Subcutaneous adipose tissue (tissue), 4 donors: Measurements from ENCODE around the gene COA4. TPM values are rescaled to one million over a fixed set of nuclear protein-coding genes. Genes with fewer than 3 reads are reported as not detected.

Experiments used
- total RNA-seq, 4 donors: library from RNA; depleted of rRNA; stranded (reverse); fragments of >200 nt; gene quantifications; one replicate each; pipeline ENCODE4 v1.1.0, GENCODE V29; 2016
- TF ChIP-seq, protein P1 (sequence below): fragments of 450-650 bp; IDR thresholded peaks from one replicate; pipeline ENCODE4 v1.5.1; 2016; ENCODE audit warnings: low read depth, mild to moderate bottlenecking, control low read depth, antibody characterized with exemption, moderate library complexity

COA4 gene
- 10 to 100 TPM; 41.4 to 69.0 (median 53.8) TPM for total RNA-seq

DNA sequence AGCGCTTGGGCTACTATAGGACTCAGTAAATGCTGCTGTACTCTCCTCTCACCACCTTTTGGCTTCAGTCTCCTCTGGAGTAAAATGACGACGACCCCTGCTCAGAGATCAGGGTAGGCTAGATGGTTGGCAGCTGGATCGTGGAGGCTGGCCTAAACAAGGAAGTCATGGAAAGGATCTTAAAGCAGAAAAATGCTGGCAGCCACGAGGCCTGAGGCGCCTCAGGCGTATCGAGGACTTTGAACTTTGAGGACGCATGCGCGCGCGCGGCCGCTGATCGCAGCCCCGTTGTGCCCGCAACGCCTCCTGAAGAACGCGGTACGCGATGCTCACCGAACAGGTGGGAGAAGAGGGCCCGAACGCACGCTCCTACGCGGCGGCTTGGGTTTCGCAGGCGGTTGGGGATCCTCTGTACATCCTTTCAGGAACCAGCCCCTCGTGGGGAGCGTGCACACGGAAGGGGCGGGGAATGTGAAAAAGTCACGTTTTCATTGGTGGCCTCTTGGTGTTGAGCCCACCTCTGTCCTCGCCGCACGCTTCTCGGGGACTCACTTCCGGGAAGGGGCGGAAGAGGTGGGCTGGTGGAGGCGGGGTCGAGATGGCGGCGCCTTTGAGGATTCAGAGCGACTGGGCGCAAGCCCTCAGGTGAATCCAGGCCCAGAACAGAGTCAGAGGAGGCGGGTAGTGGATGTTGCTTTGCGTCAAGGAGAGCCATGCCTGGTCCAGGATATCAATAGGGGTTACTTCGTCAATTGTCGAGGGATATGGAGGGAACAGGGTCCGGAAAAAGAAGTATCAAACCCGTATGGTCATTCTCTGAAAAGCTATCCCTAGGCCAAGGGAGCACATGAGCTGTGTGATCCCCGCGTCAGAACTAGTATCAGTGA is at the start of gene COA4, which contains the start of gene PAAF1:
COA4 (minus strand) TSS at position 423 of the 887 bp plus-strand sequence. CDS start 3,468 bp downstream, outside the sequence.
PAAF1 (plus strand) TSS at position 576 of the 887 bp plus-strand sequence; CDS start at position 599, 23 bp downstream.
- TF ChIP-seq, protein P1, sequence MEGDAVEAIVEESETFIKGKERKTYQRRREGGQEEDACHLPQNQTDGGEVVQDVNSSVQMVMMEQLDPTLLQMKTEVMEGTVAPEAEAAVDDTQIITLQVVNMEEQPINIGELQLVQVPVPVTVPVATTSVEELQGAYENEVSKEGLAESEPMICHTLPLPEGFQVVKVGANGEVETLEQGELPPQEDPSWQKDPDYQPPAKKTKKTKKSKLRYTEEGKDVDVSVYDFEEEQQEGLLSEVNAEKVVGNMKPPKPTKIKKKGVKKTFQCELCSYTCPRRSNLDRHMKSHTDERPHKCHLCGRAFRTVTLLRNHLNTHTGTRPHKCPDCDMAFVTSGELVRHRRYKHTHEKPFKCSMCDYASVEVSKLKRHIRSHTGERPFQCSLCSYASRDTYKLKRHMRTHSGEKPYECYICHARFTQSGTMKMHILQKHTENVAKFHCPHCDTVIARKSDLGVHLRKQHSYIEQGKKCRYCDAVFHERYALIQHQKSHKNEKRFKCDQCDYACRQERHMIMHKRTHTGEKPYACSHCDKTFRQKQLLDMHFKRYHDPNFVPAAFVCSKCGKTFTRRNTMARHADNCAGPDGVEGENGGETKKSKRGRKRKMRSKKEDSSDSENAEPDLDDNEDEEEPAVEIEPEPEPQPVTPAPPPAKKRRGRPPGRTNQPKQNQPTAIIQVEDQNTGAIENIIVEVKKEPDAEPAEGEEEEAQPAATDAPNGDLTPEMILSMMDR: no peak

DNA sequence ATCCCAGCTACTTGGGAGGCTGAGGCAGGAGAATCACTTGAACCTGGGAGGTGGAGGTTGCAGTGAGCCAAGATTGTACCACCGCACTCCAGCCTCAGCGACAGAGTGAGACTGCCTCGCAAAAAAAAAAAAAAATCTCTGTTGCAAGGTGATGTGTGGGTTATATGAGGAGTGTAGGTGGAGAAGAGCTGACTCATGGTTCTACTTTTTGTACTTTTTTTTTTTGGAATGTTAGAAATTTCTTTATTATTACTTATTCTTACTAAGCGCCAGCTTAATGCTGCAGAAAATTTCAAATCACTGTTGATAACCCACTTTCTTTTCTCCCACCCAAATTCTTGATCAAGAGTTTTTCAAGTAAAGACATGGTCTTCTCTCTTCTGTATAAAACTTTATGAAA is 44.5 kb upstream of the COA4 start:
- TF ChIP-seq, protein P1: no peak

DNA sequence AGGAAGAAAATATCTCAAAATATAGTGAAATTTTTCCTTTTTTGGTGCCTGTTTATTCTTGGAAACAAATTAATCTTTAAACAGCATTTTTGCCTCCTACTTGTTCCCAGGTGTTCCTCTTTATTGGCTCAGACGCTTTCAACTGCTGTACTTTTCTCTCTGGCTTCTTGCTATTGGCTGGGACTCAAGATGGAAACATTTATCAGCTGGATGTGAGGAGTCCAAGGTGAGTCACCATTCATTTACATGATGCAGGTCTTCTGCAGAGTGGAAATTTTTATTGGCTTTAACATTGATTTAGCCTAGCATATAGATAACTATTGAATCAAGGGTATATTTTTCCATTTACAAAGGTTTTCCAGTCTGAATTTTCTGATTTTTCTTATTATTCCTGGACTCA is 39.8 kb upstream of the COA4 start:
- TF ChIP-seq, protein P1: no peak

DNA sequence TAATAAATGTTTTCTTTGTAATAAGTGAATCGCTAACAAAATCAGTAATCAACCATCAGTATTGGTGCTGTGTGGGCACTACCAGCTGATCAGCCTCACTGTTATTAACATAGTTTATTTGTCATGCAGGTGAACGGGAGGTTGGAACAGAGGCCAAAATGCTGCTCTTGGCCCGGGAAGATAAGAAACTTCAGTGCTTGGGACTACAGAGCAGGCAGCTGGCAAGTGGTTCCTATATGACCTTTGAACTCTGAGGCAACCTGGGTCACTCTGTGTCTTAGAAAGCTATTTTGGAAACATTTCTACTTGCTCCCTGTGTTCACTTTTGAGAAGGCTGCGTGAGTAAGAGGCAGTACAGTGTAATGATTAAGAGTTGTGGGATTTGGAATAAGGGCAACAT is 37.6 kb upstream of the COA4 start:
- TF ChIP-seq, protein P1: no peak

DNA sequence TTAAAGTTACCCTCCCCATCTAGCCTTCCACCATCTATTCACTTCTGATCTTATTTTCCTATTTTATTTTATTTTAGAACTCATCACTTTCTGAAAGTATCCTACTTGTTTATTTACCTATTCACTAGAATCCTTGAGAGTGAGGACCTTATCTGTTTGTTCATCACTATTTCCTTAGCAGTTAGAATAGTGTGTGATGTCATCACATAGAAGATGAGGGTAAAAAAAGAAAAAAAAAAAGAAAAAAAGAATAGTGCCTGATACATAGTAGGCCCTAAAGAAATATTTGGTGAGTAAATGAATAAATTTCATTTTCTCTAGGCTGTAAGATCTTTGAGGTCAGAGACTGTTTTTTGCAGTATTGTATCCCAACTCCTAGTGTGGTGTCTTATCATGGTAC is 36.8 kb upstream of the COA4 start:
- TF ChIP-seq, protein P1: no peak

DNA sequence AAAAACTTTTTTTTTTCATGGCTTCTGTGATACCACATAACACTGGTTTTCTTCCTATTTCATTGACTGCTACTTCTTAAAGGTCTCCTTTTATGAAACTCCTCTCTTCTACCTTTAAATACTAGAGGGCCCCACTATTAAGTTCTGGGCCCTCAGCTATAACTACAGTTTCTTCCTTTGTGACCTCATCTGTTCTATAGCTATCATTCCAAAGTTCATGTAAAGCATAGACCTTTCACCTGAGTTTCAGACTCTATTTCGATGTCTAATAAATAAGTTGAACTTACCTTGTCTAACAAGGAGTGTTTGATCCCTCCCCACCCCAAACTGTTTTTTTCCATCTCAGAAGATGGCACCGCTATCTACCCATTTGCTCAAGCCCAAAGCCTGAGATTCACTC is 35.4 kb upstream of the COA4 start:
- TF ChIP-seq, protein P1: no peak

DNA sequence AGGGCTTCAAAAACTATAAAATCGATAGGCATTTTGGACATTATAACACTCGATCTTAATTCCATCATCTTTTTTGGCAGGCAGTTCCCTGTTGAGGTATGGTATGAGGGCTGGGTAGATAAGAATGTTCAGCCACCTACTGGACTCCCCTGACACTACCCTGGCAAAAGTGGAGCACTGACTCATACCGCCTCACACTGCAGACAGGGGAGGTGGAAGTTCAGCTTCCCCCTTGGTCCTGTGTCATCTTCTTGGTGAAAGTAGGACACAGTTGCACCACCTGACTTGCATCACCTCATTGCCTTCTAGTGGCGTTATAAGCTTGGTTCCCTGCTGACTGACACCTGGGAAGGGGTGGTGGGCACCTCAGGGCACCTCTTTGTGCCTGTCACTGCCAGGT is 30.5 kb upstream of the COA4 start:
- TF ChIP-seq, protein P1: no peak
